B cell (primary cell): Measurements from ENCODE around the gene NECAB2. TPM values are rescaled to one million over a fixed set of nuclear protein-coding genes. Genes with fewer than 3 reads are reported as not detected.

Source experiments
- ATAC-seq: fragments of 200-7000 bp; cut with Tn5 transposase; one replicate; pipeline ENCODE4 v1.10.0; 2021; ENCODE audit warnings: low read depth, mild to moderate bottlenecking, moderate number of reproducible peaks, moderate library complexity
- CTCF ChIA-PET: fragments of 350-600 bp; sonication (Branson Sonifier 250); formaldehyde crosslinking; loops from one replicate; lab custom pipeline; 2021; ENCODE audit warnings: antibody characterized with exemption, inconsistent platforms; lab: Charles Lee
- POLR2A ChIA-PET: fragments of 350-600 bp; sonication (Branson Sonifier 250); formaldehyde crosslinking; loops from one replicate; lab custom pipeline; 2021; ENCODE audit warnings: antibody characterized with exemption; lab: Charles Lee
- DNase-seq: peaks from one replicate; pipeline ENCODE4 v3.0.0; 2013
- H2AFZ ChIP-seq: 2 replicates; pipeline ENCODE4 v1.6.1; 2012; ENCODE audit warnings: mild to moderate bottlenecking, low read depth, low read length; ENCODE audit not compliant: insufficient read depth, poor library complexity, severe bottlenecking
- H3K27ac ChIP-seq, 2 donors: 1 replicate in 1 of 2; 2 replicates in 1 of 2; pipeline ENCODE4 v1.5.1; 2012 to 2013; ENCODE audit warnings: low read length in 2 of 2, mild to moderate bottlenecking in 2 of 2, moderate library complexity in 1 of 2
- H3K27me3 ChIP-seq, 4 experiments: fragments of 200-600 bp in 1 of 4; sonication (generic) in 1 of 4; replicated peaks in 1 of 4; 1 replicate in 2 of 4; 2 replicates in 2 of 4; pipeline versions ENCODE4 v1.6.1 to v1.7.0; 2013 to 2016; ENCODE audit warnings: low read length in 3 of 4, mild to moderate bottlenecking in 2 of 4, mixed read lengths in 1 of 4, moderate library complexity in 1 of 4; ENCODE audit not compliant: insufficient read depth in 4 of 4, control insufficient read depth in 3 of 4; ENCODE audit errors: control extremely low read depth in 1 of 4
- H3K36me3 ChIP-seq, 2 experiments: replicated peaks in 1 of 2; 1 replicate in 1 of 2; 2 replicates in 1 of 2; pipeline versions ENCODE4 v1.6.1 to v1.7.1; 2013; ENCODE audit warnings: low read length in 1 of 2; ENCODE audit not compliant: insufficient read depth in 2 of 2, control insufficient read depth in 1 of 2; ENCODE audit errors: control extremely low read depth in 1 of 2, extremely low read depth in 1 of 2
- H3K4me1 ChIP-seq, 2 donors: fragments of 200-600 bp in 1 of 2; sonication (generic) in 1 of 2; 1 replicate in 1 of 2; 2 replicates in 1 of 2; pipeline versions ENCODE4 v1.5.1 to v1.6.1; 2013 to 2017; ENCODE audit warnings: low read length in 2 of 2; ENCODE audit not compliant: control insufficient read depth in 2 of 2, insufficient read depth in 2 of 2
- H3K4me2 ChIP-seq: replicated peaks from 2 replicates; pipeline ENCODE3; 2012; ENCODE audit warnings: mild to moderate bottlenecking, low read depth, low read length; ENCODE audit not compliant: poor library complexity, severe bottlenecking
- H3K4me3 ChIP-seq, 5 experiments: fragments of 200-600 bp in 1 of 5; sonication (generic) in 1 of 5; 1 replicate in 3 of 5; 2 replicates in 2 of 5; pipeline versions ENCODE4 v1.5.1 to v1.7.0; 2011 to 2016; ENCODE audit warnings: low read length in 4 of 5, mild to moderate bottlenecking in 4 of 5, low read depth in 2 of 5, control low read depth in 1 of 5, moderate library complexity in 1 of 5; ENCODE audit not compliant: insufficient read depth in 1 of 5; ENCODE audit errors: control extremely low read depth in 1 of 5, extremely low read depth in 1 of 5
- H3K79me2 ChIP-seq: fragments of 200-600 bp; sonication (generic); one replicate; pipeline ENCODE4 v1.6.0; 2016; ENCODE audit warnings: low read length; ENCODE audit not compliant: control insufficient read depth, insufficient read depth
- H3K9ac ChIP-seq: fragments of 200-600 bp; sonication (generic); 2 replicates; pipeline ENCODE4 v1.6.1; 2017; ENCODE audit warnings: mild to moderate bottlenecking, low read length, moderate library complexity
- H3K9me3 ChIP-seq, 3 donors: one replicate each; pipeline versions ENCODE4 v1.6.1 to v1.7.1; 2013; ENCODE audit warnings: low read length in 2 of 3; ENCODE audit not compliant: control insufficient read depth in 2 of 3, insufficient read depth in 1 of 3; ENCODE audit errors: control extremely low read depth in 1 of 3
- H4K20me1 ChIP-seq: 2 replicates; pipeline ENCODE4 v1.6.0; 2012; ENCODE audit warnings: mild to moderate bottlenecking, low read length; ENCODE audit not compliant: insufficient read depth, control insufficient read depth, poor library complexity, severe bottlenecking
- H3K27ac Mint-ChIP-seq: one replicate; pipeline ENCODE4 v1.8.0; 2021; ENCODE audit warnings: mixed read lengths
- H3K27me3 Mint-ChIP-seq: one replicate; pipeline ENCODE4 v1.8.0; 2021; ENCODE audit warnings: mixed read lengths
- H3K4me1 Mint-ChIP-seq: one replicate; pipeline ENCODE4 v1.8.0; 2021; ENCODE audit warnings: mixed read lengths
- H3K4me3 Mint-ChIP-seq: one replicate; pipeline ENCODE4 v1.8.0; 2021; ENCODE audit warnings: mixed read lengths
- H3K9me3 Mint-ChIP-seq: one replicate; pipeline ENCODE4 v1.8.0; 2022; ENCODE audit warnings: mixed read lengths; ENCODE audit not compliant: insufficient read depth
- EZH2 ChIP-seq: IDR thresholded peaks from 2 replicates; pipeline ENCODE4 v1.6.1; 2012; ENCODE audit warnings: borderline replicate concordance, low read depth, mild to moderate bottlenecking, moderate library complexity, low read length; ENCODE audit not compliant: insufficient read depth, poor library complexity, severe bottlenecking
- WGBS: methylation state at CpG from one replicate; pipeline ENCODE4 v1.1.5; 2013; ENCODE audit warnings: missing lambda C conversion rate; ENCODE audit not compliant: insufficient coverage; 5-methylcytosine and 5-hydroxymethylcytosine counted together
- intact Hi-C: fragments of 100-400 bp; cut with micrococcal nuclease; formaldehyde crosslinking; loops from one replicate; pipeline ENCODE4 v1.10.0; 2022
- polyA plus RNA-seq: library from polyadenylated mRNA; depleted of rRNA; stranded (reverse); fragments of >200 nt; gene quantifications from 2 replicates; pipeline ENCODE4 v1.2.3, GENCODE V29; 2012
- total RNA-seq, 2 donors: library from RNA; stranded (reverse); fragments of 120-200 nt in 1 of 2; gene quantifications; 1 replicate in 1 of 2; 2 replicates in 1 of 2; pipeline versions ENCODE4 v1.2.3 to v1.2.4, GENCODE V29; 2013 to 2022
- TF ChIP-seq, protein P1 (sequence below): fragments of 200-600 bp; IDR thresholded peaks from one replicate; pipeline ENCODE4 v1.8.0; 2022; ENCODE audit warnings: antibody characterized with exemption, mild to moderate bottlenecking

The NECAB2 gene
- total and polyA plus RNA-seq, 2 donors (not counting 1 experiment from before 2014, with no cell fraction given) = not detected

DNA sequence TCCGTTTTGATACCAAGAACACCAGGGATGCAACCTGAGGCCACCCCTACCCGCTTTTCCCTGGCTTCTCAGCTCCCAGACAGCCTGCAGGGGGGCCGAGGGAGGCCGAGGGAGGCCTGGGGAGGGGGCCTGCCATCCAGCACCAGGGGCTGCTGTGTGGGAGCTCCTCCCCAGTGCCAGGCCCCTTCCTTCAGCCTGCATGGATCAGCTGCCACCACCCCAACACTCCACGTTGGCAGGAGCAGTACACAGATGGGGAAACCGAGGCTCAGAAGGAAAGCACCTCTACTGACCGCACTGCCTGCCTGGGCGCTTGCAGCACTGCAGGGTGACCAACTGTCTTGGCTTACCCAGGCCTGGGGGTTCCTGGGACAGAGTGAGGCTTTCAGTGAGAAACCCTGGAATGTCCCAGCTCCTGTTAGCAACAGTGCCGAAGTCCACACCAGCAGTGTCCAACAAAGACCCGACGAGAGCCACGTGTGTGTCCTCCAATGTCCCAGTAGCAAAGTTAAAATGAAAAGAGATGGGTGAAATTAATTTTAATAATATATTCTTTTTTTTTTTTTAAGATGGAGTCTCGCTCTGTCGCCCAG, 20.3 kb upstream of the NECAB2 start:
- intact Hi-C loops = no loop called here
- DNase-seq = no peak
- ATAC-seq = no peak
- no peaks in the 10 kb centered on the region for H4K20me1 ChIP-seq
- H3K79me2 ChIP-seq = no peaks in the 10 kb centered on the region
- TF ChIP-seq EZH2 = no peak
- TF ChIP-seq, protein P1, sequence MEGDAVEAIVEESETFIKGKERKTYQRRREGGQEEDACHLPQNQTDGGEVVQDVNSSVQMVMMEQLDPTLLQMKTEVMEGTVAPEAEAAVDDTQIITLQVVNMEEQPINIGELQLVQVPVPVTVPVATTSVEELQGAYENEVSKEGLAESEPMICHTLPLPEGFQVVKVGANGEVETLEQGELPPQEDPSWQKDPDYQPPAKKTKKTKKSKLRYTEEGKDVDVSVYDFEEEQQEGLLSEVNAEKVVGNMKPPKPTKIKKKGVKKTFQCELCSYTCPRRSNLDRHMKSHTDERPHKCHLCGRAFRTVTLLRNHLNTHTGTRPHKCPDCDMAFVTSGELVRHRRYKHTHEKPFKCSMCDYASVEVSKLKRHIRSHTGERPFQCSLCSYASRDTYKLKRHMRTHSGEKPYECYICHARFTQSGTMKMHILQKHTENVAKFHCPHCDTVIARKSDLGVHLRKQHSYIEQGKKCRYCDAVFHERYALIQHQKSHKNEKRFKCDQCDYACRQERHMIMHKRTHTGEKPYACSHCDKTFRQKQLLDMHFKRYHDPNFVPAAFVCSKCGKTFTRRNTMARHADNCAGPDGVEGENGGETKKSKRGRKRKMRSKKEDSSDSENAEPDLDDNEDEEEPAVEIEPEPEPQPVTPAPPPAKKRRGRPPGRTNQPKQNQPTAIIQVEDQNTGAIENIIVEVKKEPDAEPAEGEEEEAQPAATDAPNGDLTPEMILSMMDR = no peak
- 80% methylated on average over 8 of the region's 14 CpGs for WGBS
- CTCF ChIA-PET = interaction anchor here (0.7 kb wide), 1 partner anchor 121 kb away, joined by 3 read pairs; no protein-coding TSS in a partner anchor
- POLR2A ChIA-PET = no interaction called here
- Mint-ChIP-seq H3K27me3 (no peaks in the 10 kb centered on the region), H3K27ac (no peak overlapping the region), H3K9me3 (no peaks in the 10 kb centered on the region), H3K4me3 (no peak overlapping the region), H3K4me1 (no peaks in the 10 kb centered on the region)
- H3K36me3 ChIP-seq = no peaks in the 10 kb centered on the region
- no peak overlapping the region for H3K4me2 ChIP-seq
- H3K4me3 ChIP-seq = no peak overlapping the region
- H3K27ac ChIP-seq = no peak overlapping the region
- H2AFZ ChIP-seq = no peak overlapping the region
- H3K9ac ChIP-seq = no peak overlapping the region
- peaks cover 0 to 1% of the 10 kb centered on the region in 2 donors for H3K4me1 ChIP-seq
- no peaks in the 10 kb centered on the region for H3K9me3 ChIP-seq
- peaks cover 0 to 5% (median 2%) of the 10 kb centered on the region in 4 experiments for H3K27me3 ChIP-seq

DNA sequence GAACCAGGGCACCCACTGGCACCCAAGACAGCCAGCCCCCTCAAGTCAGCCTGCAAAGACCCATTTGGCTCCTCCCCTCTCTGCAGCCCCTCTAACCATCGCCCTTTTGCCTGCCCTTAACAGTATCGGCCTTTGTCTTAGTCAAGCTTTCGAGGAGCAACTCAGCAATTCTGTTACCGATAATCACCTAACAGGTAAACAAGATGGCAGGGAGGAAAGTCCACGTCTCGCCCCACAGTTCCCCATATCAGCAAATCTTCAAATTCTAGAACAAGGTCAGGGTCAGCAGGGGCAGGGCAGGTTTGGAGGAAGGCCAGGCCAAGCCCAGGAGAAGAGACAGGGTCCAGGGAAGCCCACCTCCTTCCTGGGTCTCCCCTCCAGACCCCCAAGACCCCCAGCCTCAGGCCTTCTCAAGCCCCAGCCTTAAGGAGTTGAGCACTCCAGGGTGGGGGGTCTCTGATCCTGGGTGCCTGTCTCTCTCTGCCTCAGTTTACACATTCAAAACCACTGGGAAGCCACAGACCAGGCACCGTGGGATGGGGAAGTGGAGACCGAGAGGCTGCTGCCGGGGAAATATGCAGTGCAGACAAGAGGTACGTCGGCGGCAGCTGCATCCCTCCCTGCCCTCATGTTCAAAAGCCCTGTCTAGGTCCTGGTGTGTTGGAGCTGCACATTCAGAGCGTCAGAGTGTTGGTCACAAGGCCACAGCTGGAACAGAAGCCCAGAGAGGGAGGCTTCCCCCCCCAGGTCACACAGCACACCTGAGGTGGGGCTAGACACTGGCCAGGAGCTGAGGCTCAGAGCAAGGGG, 18.9 kb upstream of the NECAB2 start:
- no peak overlapping the region for H3K27ac Mint-ChIP-seq
- H3K4me3 ChIP-seq = no peak overlapping the region
- H3K4me3 Mint-ChIP-seq = no peak overlapping the region
- no peak overlapping the region for H3K9ac ChIP-seq
- ChIA-PET CTCF (no interaction called here), POLR2A (no interaction called here)
- H3K79me2 ChIP-seq = no peaks in the 10 kb centered on the region
- DNase-seq = no peak
- H3K4me2 ChIP-seq = no peak overlapping the region
- no peaks in the 10 kb centered on the region for H3K36me3 ChIP-seq
- intact Hi-C loops = no loop called here
- peaks cover 0 to 7% (median 0%) of the 10 kb centered on the region in 3 donors for H3K9me3 ChIP-seq
- no peaks in the 10 kb centered on the region for H3K9me3 Mint-ChIP-seq
- H3K27ac ChIP-seq = no peak overlapping the region
- TF ChIP-seq EZH2 = no peak
- TF ChIP-seq, protein P1 = no peak
- no peak for ATAC-seq
- H3K27me3 Mint-ChIP-seq = peaks cover 3% of the 10 kb centered on the region
- WGBS = 85% methylated on average over 11 of the region's 13 CpGs
- no peak overlapping the region for H2AFZ ChIP-seq
- H3K4me1 ChIP-seq = peaks cover 12 to 13% of the 10 kb centered on the region in 2 donors
- H3K27me3 ChIP-seq = peaks cover 0 to 18% (median 7%) of the 10 kb centered on the region in 4 experiments
- no peaks in the 10 kb centered on the region for H4K20me1 ChIP-seq
- peaks cover 10% of the 10 kb centered on the region for H3K4me1 Mint-ChIP-seq
